HG03108 (cell line): ENCODE data around the gene REXO2.

Experiments
- ATAC-seq: cut with Tn5 transposase; IDR thresholded peaks from one replicate; pipeline ENCODE4 v1.9.1; 2021; ENCODE audit warnings: moderate library complexity; ENCODE audit not compliant: unreplicated experiment

The REXO2 gene

GRCh38 chr11:114440121-114440860 lies 1.0 kb downstream of the REXO2 start:
- no peak for ATAC-seq

- ATAC-seq = no peak
Measured at GRCh38 chr11:114440971-114441763, 1.9 kb downstream of the REXO2 start.

- no peak for ATAC-seq
Measured at GRCh38 chr11:114441921-114442320, 2.7 kb downstream of the REXO2 start.

- ATAC-seq = no peak
Measured at GRCh38 chr11:114442536-114442935, 3.3 kb downstream of the REXO2 start.

- ATAC-seq = no peak
Measured at GRCh38 chr11:114447444-114447843, 8.2 kb downstream of the REXO2 start.

- ATAC-seq = no peak
Measured at GRCh38 chr11:114447892-114448291, 8.6 kb downstream of the REXO2 start.

GRCh38 chr11:114448749-114449482 lies 9.6 kb downstream of the REXO2 start:
- no peak for ATAC-seq

GRCh38 chr11:114449845-114450244 lies 10.6 kb downstream of the REXO2 start:
- no peak for ATAC-seq

- no peak for ATAC-seq
Measured at GRCh38 chr11:114452399-114452798, 13.1 kb downstream of the REXO2 start.

- no peak for ATAC-seq
Measured at GRCh38 chr11:114463999-114464398, 24.7 kb downstream of the REXO2 start.

GRCh38 chr11:114466742-114467141 lies 27.5 kb downstream of the REXO2 start:
- no peak for ATAC-seq

GRCh38 chr11:114472661-114473060 lies 33.4 kb downstream of the REXO2 start:
- no peak for ATAC-seq

GRCh38 chr11:114478001-114478410 lies 38.7 kb downstream of the REXO2 start:
- no peak for ATAC-seq

GRCh38 chr11:114478768-114479167 lies 39.5 kb downstream of the REXO2 start:
- no peak for ATAC-seq

GRCh38 chr11:114479331-114479730 lies 40.1 kb downstream of the REXO2 start:
- no peak for ATAC-seq

GRCh38 chr11:114482114-114482513 lies 42.8 kb downstream of the REXO2 start:
- ATAC-seq = no peak

GRCh38 chr11:114483929-114484328 lies 44.7 kb downstream of the REXO2 start:
- no peak for ATAC-seq

GRCh38 chr11:114496915-114497314 lies 57.6 kb downstream of the REXO2 start:
- no peak for ATAC-seq

- ATAC-seq = no peak
Measured at GRCh38 chr11:114499756-114500155, 60.5 kb downstream of the REXO2 start.
